HG03097 (cell line): ENCODE data around the gene REG3A.

ENCODE experiments used
- ATAC-seq: cut with Tn5 transposase; IDR thresholded peaks from one replicate; pipeline ENCODE4 v1.9.1; 2021; ENCODE audit not compliant: unreplicated experiment, low FRiP score

The REG3A gene

GRCh38 chr2:79122676-79123075, 36.9 kb downstream of the REG3A start:
- ATAC-seq: no peak

DNA sequence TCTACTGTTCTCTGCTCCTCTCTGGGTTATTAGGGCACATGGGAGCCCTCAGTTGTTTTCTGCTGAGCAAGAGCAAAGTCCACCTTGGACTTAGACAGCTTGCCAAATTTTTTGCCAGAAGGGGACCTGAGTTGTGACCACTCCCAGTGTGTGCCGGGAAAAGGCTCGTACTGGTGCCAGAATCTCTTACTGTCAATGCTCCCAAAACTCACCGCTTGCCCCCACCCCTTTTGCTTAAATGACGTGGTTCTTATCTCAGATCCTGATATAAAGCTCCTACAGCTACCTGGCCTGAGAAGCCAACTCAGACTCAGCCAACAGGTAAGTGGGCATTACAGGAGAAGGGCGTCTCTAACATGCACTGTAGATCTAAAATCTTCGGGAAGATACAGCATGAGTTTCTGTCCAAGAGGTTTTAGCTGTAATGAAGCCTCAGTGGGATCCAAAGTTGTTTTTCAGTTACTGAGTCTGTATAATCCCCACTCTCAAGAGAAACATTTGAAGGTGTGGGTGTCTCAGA, 39.3 kb downstream of the REG3A start, which contains the start of gene REG1A:
Gene REG1A, plus strand, starts transcription at position 295 of the 520 bp plus-strand sequence. CDS start 374 bp downstream, outside the sequence.
- ATAC-seq: no peak

DNA sequence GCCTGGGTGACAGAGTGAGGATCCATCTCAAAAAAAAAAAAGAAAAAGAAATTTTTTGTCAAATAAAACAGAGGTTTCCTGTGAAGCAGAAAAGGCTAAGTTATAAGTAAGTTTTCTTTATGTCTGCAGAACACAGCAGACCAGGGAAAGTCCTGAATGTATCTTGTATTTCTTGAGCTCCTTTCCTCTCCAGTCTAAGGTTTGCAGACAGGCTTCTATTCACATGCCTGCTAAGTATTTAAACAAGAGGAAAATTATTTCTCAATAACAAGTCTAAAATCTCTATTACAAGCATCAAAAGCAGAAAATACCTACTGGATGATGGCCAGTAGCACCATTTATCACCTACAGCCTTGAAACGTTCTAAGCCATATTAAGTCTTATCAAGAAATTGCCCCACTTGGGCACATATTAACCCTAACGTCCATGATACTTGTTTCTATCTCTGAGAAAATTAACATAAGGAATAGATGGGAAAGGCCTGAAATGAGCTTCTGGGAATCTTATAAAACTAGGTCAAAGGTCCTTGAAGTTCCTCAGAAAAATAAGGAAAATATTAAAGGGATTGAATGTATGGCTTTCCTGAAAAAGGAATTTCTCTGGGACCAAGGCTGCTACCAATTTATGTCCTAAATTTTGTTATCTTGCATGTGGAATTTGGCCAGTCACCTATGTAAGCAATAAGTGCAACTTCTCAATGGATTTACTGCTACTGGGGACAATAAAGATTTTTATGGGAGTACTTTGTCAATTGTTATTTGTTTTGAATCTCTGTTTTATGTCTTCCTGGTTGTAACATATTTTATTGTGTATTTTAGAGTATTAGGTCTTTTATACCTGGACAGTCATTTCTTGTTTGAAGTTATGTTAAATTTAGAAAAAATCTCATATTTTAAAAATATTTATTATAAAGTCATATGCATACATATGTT, 42.3 kb downstream of the REG3A start:
- ATAC-seq: no peak

- no peak for ATAC-seq
These were observed 44.6 kb downstream of the REG3A start for GRCh38 chr2:79114797-79115494.

- no peak for ATAC-seq
These were observed 47.3 kb downstream of the REG3A start for GRCh38 chr2:79112269-79112668.
